Vagina (tissue), 2 donors: ENCODE measurements around the gene MOV10L1.

Experiments
- POLR2A ChIP-seq, 2 donors: fragments of 450-650 bp; IDR thresholded peaks; one replicate each; pipeline ENCODE4 v1.6.1; 2017; ENCODE audit warnings: antibody characterized with exemption in 2 of 2, mild to moderate bottlenecking in 2 of 2, moderate library complexity in 2 of 2
- TF ChIP-seq, protein P1 (sequence below), 3 experiments: fragments of 450-650 bp in 2 of 3; fragments of 200-600 bp in 1 of 3; sonication (generic) in 1 of 3; IDR thresholded peaks; one replicate each; pipeline ENCODE4 v1.5.1; 2017 to 2019; ENCODE audit warnings: antibody characterized with exemption in 3 of 3, mild to moderate bottlenecking in 2 of 3, moderate library complexity in 2 of 3

DNA sequence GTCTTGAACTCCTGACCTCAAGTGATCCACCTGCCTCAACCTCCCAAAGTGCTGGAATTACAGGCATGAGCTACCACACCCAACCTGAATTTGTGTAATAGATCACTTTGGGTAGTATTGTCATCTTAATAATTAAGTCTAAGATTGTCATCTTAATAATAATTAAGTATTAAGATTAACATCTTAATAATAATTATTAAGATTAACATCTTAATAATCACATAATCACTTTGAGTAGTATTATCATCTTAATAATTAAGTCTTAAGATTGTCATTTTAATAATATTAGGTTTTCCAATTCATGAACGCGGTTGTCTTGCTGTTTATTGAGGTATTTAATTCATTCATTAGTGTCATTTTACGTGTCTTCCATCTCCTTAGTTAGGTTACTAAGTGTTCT is 8.2 kb downstream of the MOV10L1 start:
- no peak for TF ChIP-seq POLR2A (IDR thresholded peaks at IDR 0.05)
- TF ChIP-seq, protein P1, sequence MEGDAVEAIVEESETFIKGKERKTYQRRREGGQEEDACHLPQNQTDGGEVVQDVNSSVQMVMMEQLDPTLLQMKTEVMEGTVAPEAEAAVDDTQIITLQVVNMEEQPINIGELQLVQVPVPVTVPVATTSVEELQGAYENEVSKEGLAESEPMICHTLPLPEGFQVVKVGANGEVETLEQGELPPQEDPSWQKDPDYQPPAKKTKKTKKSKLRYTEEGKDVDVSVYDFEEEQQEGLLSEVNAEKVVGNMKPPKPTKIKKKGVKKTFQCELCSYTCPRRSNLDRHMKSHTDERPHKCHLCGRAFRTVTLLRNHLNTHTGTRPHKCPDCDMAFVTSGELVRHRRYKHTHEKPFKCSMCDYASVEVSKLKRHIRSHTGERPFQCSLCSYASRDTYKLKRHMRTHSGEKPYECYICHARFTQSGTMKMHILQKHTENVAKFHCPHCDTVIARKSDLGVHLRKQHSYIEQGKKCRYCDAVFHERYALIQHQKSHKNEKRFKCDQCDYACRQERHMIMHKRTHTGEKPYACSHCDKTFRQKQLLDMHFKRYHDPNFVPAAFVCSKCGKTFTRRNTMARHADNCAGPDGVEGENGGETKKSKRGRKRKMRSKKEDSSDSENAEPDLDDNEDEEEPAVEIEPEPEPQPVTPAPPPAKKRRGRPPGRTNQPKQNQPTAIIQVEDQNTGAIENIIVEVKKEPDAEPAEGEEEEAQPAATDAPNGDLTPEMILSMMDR (IDR thresholded peaks at IDR 0.05), result no peak
